H54 (cell line): ENCODE results near the gene MYL3.

ENCODE experiments used
- DNase-seq: peaks from one replicate; pipeline ENCODE4 v3.0.0; 2011; ENCODE audit warnings: low spot score, mixed read lengths; ENCODE audit not compliant: insufficient read length
- FAIRE-seq: peaks from 3 replicates; lab custom pipeline; 2011; peaks lifted over from hg19 to GRCh38; lab: Jason Lieb, UNC
- POLR2A ChIP-seq: IDR thresholded peaks from 2 replicates; pipeline ENCODE4 v1.6.1; 2011; ENCODE audit warnings: low read depth, mild to moderate bottlenecking, low read length

MYL3 gene

GRCh38 chr3:46860810-46861604, 2.2 kb downstream of the MYL3 start:
- TF ChIP-seq POLR2A = no peak
- DNase-seq (no peak), FAIRE-seq (no peak)

- FAIRE-seq (no peak), DNase-seq (no peak)
- TF ChIP-seq POLR2A = no peak
Observed at GRCh38 chr3:46860017-46860809, 3.0 kb downstream of the MYL3 start.

GRCh38 chr3:46859001-46859710, 4.1 kb downstream of the MYL3 start:
- TF ChIP-seq POLR2A = no peak
- FAIRE-seq = no peak

GRCh38 chr3:46858456-46858855, 4.8 kb downstream of the MYL3 start:
- no peak for TF ChIP-seq POLR2A
- no peak for DNase-seq
- FAIRE-seq = no peak

More at GRCh38 chr3:46859001-46859710, 4.1 kb downstream of the MYL3 start:
- DNase-seq = no peak

GRCh38 chr3:46857485-46858341, 5.5 kb downstream of the MYL3 start:
- DNase-seq (no peak), FAIRE-seq (no peak)
- no peak for TF ChIP-seq POLR2A

GRCh38 chr3:46856576-46857471, 6.4 kb downstream of the MYL3 start:
- FAIRE-seq (no peak), DNase-seq (no peak)
- TF ChIP-seq POLR2A = no peak

- DNase-seq = no peak
- no peak for FAIRE-seq
- TF ChIP-seq POLR2A = no peak
Observed at GRCh38 chr3:46854555-46854991, 8.7 kb downstream of the MYL3 start.

- no peak for TF ChIP-seq POLR2A
- FAIRE-seq = no peak
- no peak for DNase-seq
Observed at GRCh38 chr3:46853441-46854415, 9.5 kb downstream of the MYL3 start.

GRCh38 chr3:46852839-46853355, 10.3 kb downstream of the MYL3 start:
- FAIRE-seq (no peak), DNase-seq (no peak)
- TF ChIP-seq POLR2A = no peak

GRCh38 chr3:46852334-46852720, 10.9 kb downstream of the MYL3 start:
- no peak for TF ChIP-seq POLR2A
- DNase-seq (no peak), FAIRE-seq (no peak)
